ENCODE measurements around the gene SERPINH1.

The SERPINH1 gene

DNA sequence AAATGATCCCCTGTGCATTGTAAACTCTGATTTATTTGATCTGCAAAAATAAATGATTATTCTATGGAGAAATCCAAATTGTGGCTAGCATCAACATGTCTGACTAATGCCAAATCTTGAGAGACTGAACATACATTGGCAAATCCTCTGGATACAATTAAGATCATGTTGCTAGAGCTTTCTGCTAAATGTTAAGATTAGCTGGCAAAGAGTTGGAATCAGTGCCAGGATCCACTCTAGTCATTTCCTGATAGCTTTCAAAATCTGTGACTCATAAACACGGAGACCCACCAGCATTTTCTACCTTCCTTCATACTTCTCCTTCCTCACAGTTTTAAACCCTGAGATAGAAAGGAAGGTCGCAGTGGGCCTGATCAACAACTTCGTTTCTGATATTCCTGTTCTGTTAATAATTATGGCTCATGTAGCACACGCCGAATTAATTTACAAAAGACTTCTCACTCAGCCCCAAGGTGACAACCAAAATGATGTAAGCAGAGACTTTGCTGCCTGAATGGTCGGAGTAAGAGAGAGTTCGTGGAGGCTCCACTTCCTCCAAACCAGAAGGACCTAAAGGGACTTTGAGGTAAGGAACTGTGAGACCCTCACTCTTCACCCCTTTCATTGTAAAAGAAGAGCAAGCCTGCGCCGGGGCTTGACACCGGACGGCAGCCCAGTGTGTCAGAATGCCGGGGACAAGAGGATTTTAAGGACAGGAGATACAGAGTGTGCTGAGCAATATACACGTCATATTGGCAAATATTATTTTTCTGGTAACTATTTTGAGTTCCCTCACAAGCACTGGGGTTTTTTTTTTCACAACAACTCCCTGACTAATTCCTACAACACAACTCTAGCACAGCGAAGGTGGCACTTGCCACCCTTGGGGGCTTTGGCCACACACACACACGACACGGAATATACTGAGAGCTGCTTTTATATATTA lies 42.0 kb downstream of the SERPINH1 start:
- no peak overlapping the region for H3K27ac ChIP-seq (ENCODE audit: insufficient read depth, low read depth, low read length, poor library complexity, severe bottlenecking)
- no peak overlapping the region for H3K4me3 ChIP-seq (ENCODE audit: insufficient read depth, low read depth, low read length)
- no peaks in the 10 kb centered on the region for H3K9me3 ChIP-seq (ENCODE audit: control insufficient read depth, low read length)
- H3K4me1 ChIP-seq (ENCODE audit: control insufficient read depth, insufficient read depth, low read length), result peaks cover 4% of the 10 kb centered on the region
- WGBS, 2 experiments, result 94 to 95% methylated on average over 16 of the region's 16 CpGs
- H3K36me3 ChIP-seq (ENCODE audit: control insufficient read depth, insufficient read depth, low read length), result no peaks in the 10 kb centered on the region
- H3K27me3 ChIP-seq (ENCODE audit: control insufficient read depth, insufficient read depth, low read length, poor library complexity, severe bottlenecking), result no peaks in the 10 kb centered on the region

DNA sequence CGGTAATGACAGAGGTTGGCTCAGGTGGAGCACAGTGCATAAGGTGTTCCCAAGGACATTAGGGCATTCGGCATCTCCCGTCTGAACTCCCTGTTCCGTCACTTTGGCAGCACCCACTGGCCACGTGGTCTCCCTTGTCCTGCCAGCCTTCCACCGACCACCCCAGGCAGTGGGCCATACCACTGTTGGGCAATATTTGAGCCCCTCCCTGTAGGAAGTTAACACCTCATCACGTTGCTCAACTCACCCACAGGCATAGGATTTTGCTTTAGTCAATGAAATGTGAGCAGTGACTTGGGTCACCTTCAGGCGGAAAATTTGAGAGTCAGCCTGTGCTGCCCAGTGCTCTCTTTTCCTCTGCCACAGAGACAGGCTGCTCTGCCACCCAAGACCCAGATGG lies 44.0 kb downstream of the SERPINH1 start:
- Histone ChIP-seq H3K36me3 (ENCODE audit: control insufficient read depth, insufficient read depth, low read length) (no peaks in the 10 kb centered on the region), H3K27ac (ENCODE audit: insufficient read depth, low read depth, low read length, poor library complexity, severe bottlenecking) (no peak overlapping the region), H3K4me1 (ENCODE audit: control insufficient read depth, insufficient read depth, low read length) (peaks cover 4% of the 10 kb centered on the region), H3K27me3 (ENCODE audit: control insufficient read depth, insufficient read depth, low read length, poor library complexity, severe bottlenecking) (no peaks in the 10 kb centered on the region), H3K4me3 (ENCODE audit: insufficient read depth, low read depth, low read length) (no peak overlapping the region), H3K9me3 (ENCODE audit: control insufficient read depth, low read length) (no peaks in the 10 kb centered on the region)
- WGBS, 2 experiments, result 92 to 93% methylated on average over 8 of the region's 8 CpGs

DNA sequence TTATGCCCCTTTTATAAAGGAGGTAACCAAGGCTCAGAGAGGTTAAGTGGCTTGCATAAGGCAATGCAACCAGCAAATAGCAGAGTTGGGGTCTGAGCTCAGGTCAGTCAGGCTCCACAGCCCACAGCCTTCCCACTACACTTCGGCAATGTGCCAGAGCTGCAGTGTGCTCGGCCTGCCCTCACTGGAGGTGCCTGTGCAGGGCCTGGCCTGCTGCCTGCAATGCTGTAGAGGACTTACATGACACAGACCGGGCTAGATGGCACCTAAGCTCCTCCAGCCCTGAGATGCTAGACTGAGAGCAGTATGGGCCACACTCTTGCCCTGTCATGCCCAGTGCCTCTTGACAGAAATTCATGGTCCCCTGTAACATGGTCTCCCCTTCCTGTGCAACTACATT lies 49.8 kb downstream of the SERPINH1 start:
- no peaks in the 10 kb centered on the region for H3K9me3 ChIP-seq (ENCODE audit: control insufficient read depth, low read length)
- no peaks in the 10 kb centered on the region for H3K27me3 ChIP-seq (ENCODE audit: control insufficient read depth, insufficient read depth, low read length, poor library complexity, severe bottlenecking)
- 92 to 94% methylated on average over 3 of the region's 3 CpGs for WGBS, 2 experiments
- H3K4me3 ChIP-seq (ENCODE audit: insufficient read depth, low read depth, low read length), result no peak overlapping the region
- no peaks in the 10 kb centered on the region for H3K36me3 ChIP-seq (ENCODE audit: control insufficient read depth, insufficient read depth, low read length)
- H3K27ac ChIP-seq (ENCODE audit: insufficient read depth, low read depth, low read length, poor library complexity, severe bottlenecking), result no peak overlapping the region
- peaks cover 7% of the 10 kb centered on the region for H3K4me1 ChIP-seq (ENCODE audit: control insufficient read depth, insufficient read depth, low read length)

DNA sequence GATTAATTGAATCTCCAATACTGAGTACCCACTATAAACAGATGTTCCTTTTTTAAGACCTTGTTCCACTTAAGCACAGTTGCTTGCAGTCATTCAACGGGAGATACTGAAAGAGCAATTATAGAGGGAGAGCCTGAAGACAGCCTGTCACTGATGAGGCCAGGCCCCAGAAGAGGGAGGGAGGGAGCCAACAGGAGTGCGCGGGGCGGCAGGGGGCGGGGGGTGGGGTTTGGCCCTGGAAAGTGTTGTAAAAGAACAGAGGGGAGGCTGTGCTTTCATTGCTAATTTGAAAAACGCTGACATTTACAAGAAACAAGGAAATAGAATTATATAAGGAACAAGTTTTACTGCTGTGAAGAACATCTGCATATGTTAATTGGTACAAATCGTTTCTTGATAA lies 53.7 kb downstream of the SERPINH1 start:
- 54 to 62% methylated on average over 7 of the region's 7 CpGs for WGBS, 2 experiments

DNA sequence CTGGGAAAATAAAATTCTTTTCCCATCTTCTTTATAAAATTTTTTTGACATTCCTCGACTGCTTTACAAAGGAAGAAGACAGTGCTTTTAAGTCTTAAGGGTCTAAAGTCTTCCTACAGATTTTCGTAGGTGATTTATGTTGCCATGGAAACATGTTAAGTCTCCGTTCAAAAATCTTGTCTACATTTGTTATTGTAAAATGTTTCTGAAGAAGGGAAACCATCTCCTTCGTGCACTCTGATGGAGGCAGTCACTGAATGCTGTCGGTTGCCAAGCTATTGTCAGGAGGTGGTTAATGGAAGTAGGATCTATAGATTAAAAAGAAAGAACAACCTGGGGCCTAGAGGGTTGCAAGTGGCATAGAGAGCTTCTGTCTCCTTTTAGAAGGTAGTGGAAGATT lies 54.2 kb downstream of the SERPINH1 start:
- no peaks in the 10 kb centered on the region for H3K36me3 ChIP-seq (ENCODE audit: control insufficient read depth, insufficient read depth, low read length)
- 64 to 74% methylated on average over 5 of the region's 5 CpGs for WGBS, 2 experiments
- H3K9me3 ChIP-seq (ENCODE audit: control insufficient read depth, low read length), result no peaks in the 10 kb centered on the region
- peaks cover 7% of the 10 kb centered on the region for H3K4me1 ChIP-seq (ENCODE audit: control insufficient read depth, insufficient read depth, low read length)
- no peak overlapping the region for H3K4me3 ChIP-seq (ENCODE audit: insufficient read depth, low read depth, low read length)
- no peaks in the 10 kb centered on the region for H3K27me3 ChIP-seq (ENCODE audit: control insufficient read depth, insufficient read depth, low read length, poor library complexity, severe bottlenecking)
- no peak overlapping the region for H3K27ac ChIP-seq (ENCODE audit: insufficient read depth, low read depth, low read length, poor library complexity, severe bottlenecking)

More for the DNA sequence above, 53.7 kb downstream of the SERPINH1 start:
- no peak overlapping the region for H3K27ac ChIP-seq (ENCODE audit: insufficient read depth, low read depth, low read length, poor library complexity, severe bottlenecking)
- H3K36me3 ChIP-seq (ENCODE audit: control insufficient read depth, insufficient read depth, low read length), result no peaks in the 10 kb centered on the region
- no peaks in the 10 kb centered on the region for H3K27me3 ChIP-seq (ENCODE audit: control insufficient read depth, insufficient read depth, low read length, poor library complexity, severe bottlenecking)
- no peak overlapping the region for H3K4me3 ChIP-seq (ENCODE audit: insufficient read depth, low read depth, low read length)
- no peaks in the 10 kb centered on the region for H3K9me3 ChIP-seq (ENCODE audit: control insufficient read depth, low read length)
- peaks cover 7% of the 10 kb centered on the region for H3K4me1 ChIP-seq (ENCODE audit: control insufficient read depth, insufficient read depth, low read length)

All from ectodermal cell (in vitro differentiated cells).